Measurements from ENCODE around the gene AFF3. TPM values are rescaled to one million over a fixed set of nuclear protein-coding genes. Genes with fewer than 3 reads are reported as not detected.

The AFF3 gene
- total RNA-seq, 1 experiment from 2014 or later, result 0.22 TPM

GRCh38 chr2:99613980-99614379, 528.4 kb downstream of the AFF3 start:
- Histone ChIP-seq H4K91ac (ENCODE audit: insufficient read length, low read depth, low read length) (no peak overlapping the region), H2BK20ac (ENCODE audit: low read depth, low read length, poor library complexity, severe bottlenecking) (no peak overlapping the region), H4K5ac (ENCODE audit: insufficient read length, low read depth, low read length) (no peak overlapping the region), H3K27me3 (ENCODE audit: insufficient read depth, low read length) (no peaks in the 10 kb centered on the region), H3K9me3 (ENCODE audit: control insufficient read depth, low read depth, low read length) (no peaks in the 10 kb centered on the region), H3K4ac (ENCODE audit: low read depth, low read length) (no peak overlapping the region), H3K27ac (ENCODE audit: insufficient read length, low read depth, low read length) (no peak overlapping the region), H2AFZ (ENCODE audit: low read length) (no peak overlapping the region), H2BK120ac (ENCODE audit: low read depth, low read length, poor library complexity, severe bottlenecking) (no peak overlapping the region), H3K79me2 (ENCODE audit: insufficient read depth, low read length) (no peaks in the 10 kb centered on the region), H4K20me1 (ENCODE audit: control insufficient read depth, insufficient read depth, insufficient read length) (no peaks in the 10 kb centered on the region), H3K79me1 (ENCODE audit: insufficient read depth, low read depth, low read length, poor library complexity, severe bottlenecking) (no peaks in the 10 kb centered on the region), H3K56ac (ENCODE audit: insufficient read length, low read depth, low read length) (no peak overlapping the region), H3T11ph (ENCODE audit: low read length) (no peak overlapping the region), H3K23ac (ENCODE audit: insufficient read length, low read depth, low read length) (no peak overlapping the region), H2AK5ac (ENCODE audit: insufficient read length, low read length) (no peak overlapping the region), H2BK5ac (ENCODE audit: insufficient read length, low read length) (no peak overlapping the region), H3K23me2 (ENCODE audit: insufficient read length, low read depth, low read length, poor library complexity, severe bottlenecking) (no peaks in the 10 kb centered on the region), H3K9ac (ENCODE audit: extremely low read depth, insufficient read length, low read length) (no peak overlapping the region), H2BK15ac (ENCODE audit: low read depth, low read length) (no peak overlapping the region), H3K4me2 (ENCODE audit: insufficient read depth, insufficient read length, low read length) (no peak overlapping the region), H4K8ac (replicated peaks; ENCODE audit: insufficient read length, low read depth, low read length) (no peak overlapping the region), H2BK12ac (ENCODE audit: insufficient read length, low read depth, low read length) (no peak overlapping the region), H3K4me1 (ENCODE audit: insufficient read depth, low read length) (no peaks in the 10 kb centered on the region), H3K18ac (ENCODE audit: insufficient read length, low read depth, low read length) (no peak overlapping the region), H3K14ac (ENCODE audit: insufficient read depth, low read length) (no peak overlapping the region)
- Mint-ChIP-seq H3K27me3 (ENCODE audit: low read depth) (0 out of 2 replicates have a peak, but pooled peaks cover 2% of the 10 kb centered on the region), H3K4me1 (no peaks in the 10 kb centered on the region), H3K27ac (no peak overlapping the region), H3K4me3 (no peak overlapping the region), H3K9me3 (no peaks in the 10 kb centered on the region), H3K36me3 (ENCODE audit: insufficient read depth in 1 of 3, low read depth in 3 of 3) (no peaks in the 10 kb centered on the region)
- DNase-seq, result no peak
- WGBS (ENCODE audit: extremely low coverage, insufficient read length, low lambda C conversion rate), result no CpG with 5 or more reads among the region's 3 CpGs
- TF ChIP-seq CTCF (conservative IDR thresholded peaks at IDR 0.05), result no peak
